Measurements from ENCODE around the gene CRYGC. TPM values are rescaled to one million over a fixed set of nuclear protein-coding genes. Genes with fewer than 3 reads are reported as not detected.

Gene CRYGC
- polyA plus RNA-seq, 10 donors: not detected

DNA sequence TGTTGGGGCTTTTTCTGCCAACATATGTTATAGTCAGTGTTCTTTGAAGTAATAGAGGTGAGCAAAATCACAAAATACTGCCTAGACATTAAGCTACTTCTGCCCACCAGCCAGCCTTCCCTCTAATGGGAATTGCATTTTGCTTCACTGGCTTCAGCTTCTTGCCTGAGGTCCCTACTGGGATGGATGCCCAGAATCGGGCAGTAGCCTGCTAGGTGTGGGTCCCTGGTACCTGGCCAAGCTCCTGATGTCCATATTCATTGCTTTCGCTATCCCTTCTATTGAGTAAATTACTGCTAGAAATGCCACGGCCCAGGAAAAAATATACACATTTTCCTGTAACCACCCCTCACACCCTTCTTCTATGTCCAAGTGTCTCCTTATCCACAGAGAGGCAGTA lies 32.3 kb downstream of the CRYGC start:
- no peak for DNase-seq

DNA sequence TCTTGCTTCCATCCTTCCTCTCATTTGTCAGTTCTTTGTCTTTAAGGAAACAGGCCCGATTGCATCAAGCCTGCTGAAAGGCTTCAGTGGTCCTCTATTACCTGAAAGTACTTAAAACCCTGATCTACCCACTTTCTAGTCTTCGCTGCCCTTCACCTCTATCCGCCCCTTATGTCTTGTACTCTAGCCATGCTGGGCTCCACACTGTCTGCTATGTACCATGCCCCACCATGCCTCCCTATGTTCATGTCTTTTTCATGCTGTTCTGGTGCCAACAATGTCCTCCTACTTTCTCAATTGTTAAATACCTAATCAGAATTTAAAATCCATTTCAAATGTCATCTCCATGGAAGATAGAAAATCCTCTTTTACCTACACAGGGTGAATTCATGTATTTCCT lies 33.5 kb downstream of the CRYGC start:
- no peak for DNase-seq

DNA sequence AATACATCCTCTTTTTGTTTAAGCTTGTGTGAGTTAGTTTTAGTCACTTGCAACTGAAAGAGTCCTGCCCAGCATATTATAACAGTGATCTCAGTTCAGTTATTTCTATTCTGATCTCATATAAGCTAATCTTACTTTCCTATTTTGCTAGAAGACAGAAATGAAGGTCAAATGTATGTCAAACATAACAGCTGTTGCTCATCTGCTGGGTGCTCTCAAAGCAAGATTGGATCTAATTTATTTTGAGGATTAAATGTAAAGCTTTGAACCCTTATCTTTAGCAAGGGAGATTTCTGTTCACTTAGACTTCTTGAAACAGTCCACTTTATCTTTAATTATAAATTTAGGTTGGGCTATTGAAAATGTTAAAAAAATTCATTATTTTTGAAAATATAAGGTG lies 36.5 kb downstream of the CRYGC start:
- DNase-seq: no peak

DNA sequence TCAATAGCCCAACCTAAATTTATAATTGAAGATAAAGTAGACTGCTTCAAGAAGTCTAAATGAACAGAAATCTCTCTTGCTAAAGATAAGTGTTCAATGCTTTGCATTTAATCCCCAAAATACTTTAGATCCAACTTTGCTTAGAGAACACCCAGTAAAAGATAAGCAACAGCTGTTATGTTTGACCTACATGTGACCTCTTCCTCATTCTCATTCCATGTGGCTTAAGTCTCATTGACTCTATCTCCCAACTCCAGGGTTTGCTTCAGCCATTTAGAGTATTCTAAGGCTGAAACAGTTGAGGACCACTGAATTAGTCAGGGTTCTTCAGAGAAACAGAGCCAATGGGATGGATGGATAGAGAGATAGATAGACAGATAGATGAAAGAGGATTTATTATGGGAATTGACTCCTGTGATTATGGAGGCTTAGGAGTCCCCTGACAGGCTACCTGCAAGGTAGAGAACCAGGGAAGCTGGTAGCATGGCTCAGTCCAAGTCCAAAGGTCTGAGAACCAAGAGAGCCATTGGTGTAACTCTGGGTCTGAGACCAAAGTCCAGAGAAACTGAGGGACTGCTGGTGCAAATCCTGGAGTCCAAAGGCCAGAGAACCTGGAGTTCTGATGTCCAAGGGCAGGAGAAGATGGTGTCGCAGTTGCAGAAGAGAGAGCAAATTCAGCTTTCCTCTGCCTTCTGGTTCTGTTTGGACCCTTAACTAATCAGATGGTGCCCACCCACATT lies 37.4 kb downstream of the CRYGC start:
- DNase-seq: no peak

DNA sequence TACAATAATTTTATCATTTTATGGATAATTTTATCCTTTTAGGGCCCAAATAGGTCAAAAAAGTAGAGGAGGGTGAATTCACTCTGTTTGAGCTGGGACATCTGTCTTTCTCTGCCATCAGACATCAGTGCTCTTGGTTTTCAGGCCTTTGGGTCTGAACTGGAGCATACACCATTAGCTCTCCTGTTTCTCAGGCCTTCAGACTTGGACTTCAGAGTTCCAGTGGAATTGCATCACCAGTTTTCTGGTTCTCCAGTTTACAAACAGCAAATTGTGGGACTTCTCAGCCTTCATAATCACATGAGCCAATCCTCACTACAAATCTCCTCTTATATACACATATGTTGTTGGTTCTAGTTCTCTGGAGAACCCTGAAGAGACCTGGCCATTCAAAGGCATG lies 39.2 kb downstream of the CRYGC start:
- no peak for DNase-seq

DNA sequence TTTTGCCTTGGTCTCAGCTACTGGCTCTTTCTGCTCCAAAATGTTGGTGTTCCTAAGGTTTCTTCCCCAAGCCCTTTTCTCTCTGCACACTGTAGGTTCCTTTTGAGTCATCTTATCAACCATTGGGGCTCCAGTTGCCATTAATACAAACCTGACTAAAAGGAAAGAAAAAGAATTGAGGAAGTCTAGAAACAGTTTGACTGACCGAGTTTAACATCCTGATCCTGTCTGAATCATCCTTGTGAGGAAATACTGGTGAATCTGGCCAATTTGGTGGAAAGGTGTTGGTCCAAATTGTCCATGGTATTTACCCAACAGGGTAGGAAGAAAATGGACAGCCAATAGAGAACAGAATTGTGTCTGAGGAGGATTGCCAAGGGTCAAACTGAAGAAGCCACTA lies 43.6 kb downstream of the CRYGC start:
- DNase-seq: no peak

DNA sequence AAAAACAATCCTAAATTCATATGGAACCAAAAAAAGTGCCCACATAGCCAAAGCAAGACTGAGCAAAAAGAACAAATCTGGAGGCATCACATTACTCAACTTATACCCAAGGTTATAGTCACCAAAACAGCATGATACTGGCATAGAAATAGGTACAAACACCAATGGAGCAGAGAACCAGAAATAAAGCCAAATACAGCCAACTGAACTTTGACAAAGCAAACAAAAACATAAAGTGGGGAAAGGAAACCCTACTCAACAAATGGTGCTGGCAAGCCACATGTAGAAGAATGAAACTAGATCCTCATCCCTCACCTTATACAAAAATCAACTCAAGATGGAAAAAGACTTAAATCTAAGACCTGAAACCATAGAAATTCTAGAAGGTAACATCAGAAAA lies 45.8 kb downstream of the CRYGC start:
- DNase-seq: no peak

Other genes with a start within 250 kb of the CRYGC start
- 1 to 10 TPM; 5.3 to 8.9 (median 7.1) TPM for gene PLEKHM3, start 104.3 kb downstream of the CRYGC start, polyA plus RNA-seq (ENCODE audit: insufficient read length in 10 of 10)
- gene CRYGD, start 5.3 kb downstream of the CRYGC start, polyA plus RNA-seq (ENCODE audit: insufficient read length in 10 of 10): not detected
- gene CRYGB, start 16.3 kb upstream of the CRYGC start, polyA plus RNA-seq (ENCODE audit: insufficient read length in 10 of 10): not detected
- gene CRYGA, start 33.8 kb upstream of the CRYGC start, polyA plus RNA-seq (ENCODE audit: insufficient read length in 10 of 10): not detected
- gene C2orf80, start 60.2 kb upstream of the CRYGC start, polyA plus RNA-seq (ENCODE audit: insufficient read length in 10 of 10): not detected
- gene IDH1, start 125.2 kb upstream of the CRYGC start, polyA plus RNA-seq (ENCODE audit: insufficient read length in 10 of 10): 10 to 100 TPM; 33.1 to 45.9 (median 40.1) TPM
- 10 to 100 TPM; 12.2 to 23.1 (median 17.4) TPM for gene PIKFYVE, start 136.4 kb upstream of the CRYGC start, polyA plus RNA-seq (ENCODE audit: insufficient read length in 10 of 10)